Inflammatory macrophage treated with lipopolysaccharide for 4 hours (primary cell): Measurements from ENCODE around the gene SCIN.
"Not testable (repeated sequence)": the region's sequence is repeated elsewhere in the genome, so short reads cannot be mapped to it uniquely, and the experiment has no call there.

Experiments used
- DNase-seq: peaks from one replicate; pipeline ENCODE4 v3.0.0-alpha.2; 2020

SCIN gene

GRCh38 chr7:12690041-12690878 is 119.7 kb downstream of the SCIN start:
- DNase-seq = no peak

- DNase-seq = not testable (repeated sequence)
These were observed 120.9 kb downstream of the SCIN start for GRCh38 chr7:12691388-12691787.

GRCh38 chr7:12692035-12692434 is 121.5 kb downstream of the SCIN start:
- no peak for DNase-seq

- no peak for DNase-seq
These were observed 122.1 kb downstream of the SCIN start for GRCh38 chr7:12692479-12693259.

- DNase-seq = no peak
These were observed 124.3 kb downstream of the SCIN start for GRCh38 chr7:12694817-12695216.

GRCh38 chr7:12695965-12696364 is 125.4 kb downstream of the SCIN start:
- DNase-seq = no peak

GRCh38 chr7:12699299-12699698 is 128.8 kb downstream of the SCIN start:
- no peak for DNase-seq

- DNase-seq = no peak
These were observed 130.9 kb downstream of the SCIN start for GRCh38 chr7:12701433-12701832.

GRCh38 chr7:12703881-12704280 is 133.4 kb downstream of the SCIN start:
- DNase-seq = no peak

GRCh38 chr7:12705878-12706277 is 135.4 kb downstream of the SCIN start:
- no peak for DNase-seq

- no peak for DNase-seq
These were observed 136.5 kb downstream of the SCIN start for GRCh38 chr7:12706900-12707536.

GRCh38 chr7:12708314-12708713 is 137.8 kb downstream of the SCIN start:
- no peak for DNase-seq
